OCI-LY7 (cell line): ENCODE data around the gene EFCAB13.

Source experiments
- CTCF ChIP-seq: fragments of 200-600 bp; sonication (generic); conservative IDR thresholded peaks from 2 replicates; pipeline ENCODE4 v1.5.1; 2014; ENCODE audit warnings: mild to moderate bottlenecking, antibody characterized with exemption, low read length, moderate library complexity, mixed read lengths
- EZH2phosphoT487 ChIP-seq: fragments of 200-600 bp; sonication (generic); IDR thresholded peaks from 2 replicates; pipeline ENCODE4 v1.6.1; 2018; ENCODE audit warnings: low read depth, borderline replicate concordance, mild to moderate bottlenecking, mixed run types, antibody characterized with exemption, low read length, moderate library complexity, mixed read lengths

GRCh38 chr17:47281216-47281615, 42.5 kb upstream of the EFCAB13 start:
- TF ChIP-seq CTCF (no peak), EZH2phosphoT487 (no peak)
